GDM1 (cell line): ENCODE measurements around the gene GADL1.

ENCODE experiments used
- DNase-seq: peaks from one replicate; lab custom pipeline; 2025; lab: John Stamatoyannopoulos, UW

The GADL1 gene

GRCh38 chr3:30875505-30875904 lies 19.0 kb downstream of the GADL1 start:
- no peak for DNase-seq

DNA sequence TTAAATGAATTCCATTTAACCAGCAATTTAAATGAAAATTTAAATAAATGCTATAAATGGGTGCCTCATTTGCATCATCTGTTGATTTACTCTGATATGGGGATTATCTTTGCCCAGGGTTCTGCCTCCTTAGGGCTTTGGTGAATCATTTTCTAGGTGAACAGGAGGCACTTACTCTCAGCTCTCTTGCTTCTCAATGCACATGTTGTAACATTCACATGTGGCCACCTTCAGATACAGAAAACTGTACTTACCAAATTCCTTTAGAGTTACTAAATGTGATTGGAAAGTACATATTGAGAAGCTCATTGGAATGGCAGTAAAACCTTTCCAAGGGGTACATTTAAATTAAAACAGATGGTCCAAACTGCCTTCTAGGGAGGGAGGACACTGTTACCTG lies 20.8 kb downstream of the GADL1 start:
- DNase-seq = no peak

DNA sequence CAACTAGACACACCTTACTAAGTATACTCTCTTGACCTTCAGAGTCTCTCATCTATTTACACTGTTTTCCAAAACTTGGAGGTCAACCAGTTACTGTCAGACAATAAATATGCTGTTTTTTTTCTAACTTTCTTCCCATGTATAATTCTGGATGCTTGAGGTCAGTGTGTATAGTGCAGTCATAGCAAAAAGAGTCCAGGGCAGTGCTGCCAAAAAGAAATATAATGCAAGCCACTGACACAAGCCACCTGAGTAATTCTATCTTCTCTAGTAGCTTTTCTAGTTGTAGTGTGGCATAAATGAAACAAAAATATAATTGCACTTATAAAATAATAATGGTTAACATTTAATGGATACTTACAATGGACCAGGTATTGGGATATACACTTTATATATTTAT lies 21.6 kb downstream of the GADL1 start:
- no peak for DNase-seq

DNA sequence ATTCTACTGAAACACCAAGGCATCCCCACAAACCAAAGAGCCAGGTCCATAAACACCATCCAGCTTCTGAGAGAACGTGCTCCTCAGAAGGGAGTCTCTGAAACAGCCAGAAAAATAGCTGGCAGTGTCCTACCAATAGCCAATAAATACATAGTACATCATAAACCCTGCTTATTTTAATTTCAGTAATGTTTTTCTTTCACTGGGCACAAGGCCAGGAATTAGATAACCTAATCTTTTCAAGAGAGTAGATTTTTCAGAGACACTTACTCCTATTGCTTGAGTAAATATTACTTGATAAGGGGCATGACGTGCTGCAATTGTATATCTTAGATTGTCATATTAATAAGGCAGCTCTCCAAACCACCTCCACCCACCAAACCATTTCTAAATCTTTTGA lies 22.7 kb downstream of the GADL1 start:
- no peak for DNase-seq

- DNase-seq = no peak
Measured at GRCh38 chr3:30864836-30865235, 29.6 kb downstream of the GADL1 start.

DNA sequence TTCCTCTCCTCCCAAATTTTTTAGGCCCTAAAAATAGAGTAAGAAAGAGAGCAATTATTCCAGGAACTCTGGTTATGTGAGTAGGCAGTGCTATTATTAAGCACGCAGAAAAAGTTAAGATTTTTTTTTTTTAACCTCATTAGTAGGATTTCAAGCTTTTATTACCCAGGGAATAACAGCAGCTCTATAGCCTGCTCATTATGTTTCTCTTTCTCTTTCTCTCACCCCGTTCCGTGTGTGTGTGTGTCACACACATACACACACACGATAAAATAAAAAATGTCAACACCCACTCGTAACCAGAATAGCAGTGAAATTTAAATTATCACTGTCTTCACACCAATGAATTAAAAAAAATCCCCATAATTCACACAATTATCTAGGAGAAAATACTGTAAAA lies 30.3 kb downstream of the GADL1 start:
- DNase-seq = no peak

DNA sequence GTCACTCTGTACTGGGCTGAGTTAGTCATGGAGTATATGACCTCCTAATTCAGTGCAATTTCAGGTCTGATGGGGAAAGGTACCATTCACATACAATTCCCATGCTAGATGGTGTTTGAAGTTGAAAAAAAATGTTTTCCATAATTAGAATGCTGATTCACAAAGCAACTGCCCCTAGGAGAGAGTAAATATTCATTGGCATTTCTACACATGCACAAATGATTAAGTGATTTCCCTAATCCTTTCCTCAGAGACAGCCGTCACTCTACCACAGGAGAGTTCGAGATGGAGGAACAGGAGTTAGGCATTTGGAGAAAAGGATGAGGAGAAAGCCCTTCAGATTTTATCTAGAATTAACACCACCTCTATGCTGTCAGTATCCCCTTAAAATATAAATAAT lies 32.5 kb downstream of the GADL1 start:
- DNase-seq = no peak

- DNase-seq = no peak
Measured at GRCh38 chr3:30858894-30859389, 35.5 kb downstream of the GADL1 start.

- DNase-seq = no peak
Measured at GRCh38 chr3:30855400-30856292, 38.8 kb downstream of the GADL1 start.

- no peak for DNase-seq
Measured at GRCh38 chr3:30852833-30853232, 41.6 kb downstream of the GADL1 start.

GRCh38 chr3:30848087-30848779 lies 46.2 kb downstream of the GADL1 start:
- no peak for DNase-seq

- no peak for DNase-seq
Measured at GRCh38 chr3:30847592-30847991, 46.9 kb downstream of the GADL1 start.

DNA sequence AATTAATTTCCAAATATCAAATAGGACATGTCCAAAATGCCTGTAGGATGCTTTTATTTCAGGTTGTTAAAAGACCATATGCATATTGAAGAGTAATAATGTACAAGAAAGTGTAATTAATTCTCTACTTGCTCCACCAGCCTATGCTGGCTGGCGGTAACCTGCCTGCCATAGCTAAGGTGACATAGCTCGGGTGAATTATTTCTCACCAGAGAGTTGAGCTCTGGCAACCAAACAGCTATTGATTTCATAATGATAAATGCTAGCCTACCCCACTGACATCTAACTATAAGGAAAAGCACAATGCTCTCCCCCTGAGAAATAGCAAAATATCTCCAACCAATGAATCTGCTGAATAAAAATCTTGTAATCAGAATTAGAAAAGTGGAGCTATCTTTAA lies 48.9 kb downstream of the GADL1 start:
- no peak for DNase-seq

GRCh38 chr3:30843877-30844276 lies 50.6 kb downstream of the GADL1 start:
- DNase-seq = no peak

- DNase-seq = no peak
Measured at GRCh38 chr3:30836141-30836540, 58.3 kb downstream of the GADL1 start.

GRCh38 chr3:30835667-30836066 lies 58.8 kb downstream of the GADL1 start:
- DNase-seq = no peak

GRCh38 chr3:30832961-30833575 lies 61.4 kb downstream of the GADL1 start:
- DNase-seq = no peak

DNA sequence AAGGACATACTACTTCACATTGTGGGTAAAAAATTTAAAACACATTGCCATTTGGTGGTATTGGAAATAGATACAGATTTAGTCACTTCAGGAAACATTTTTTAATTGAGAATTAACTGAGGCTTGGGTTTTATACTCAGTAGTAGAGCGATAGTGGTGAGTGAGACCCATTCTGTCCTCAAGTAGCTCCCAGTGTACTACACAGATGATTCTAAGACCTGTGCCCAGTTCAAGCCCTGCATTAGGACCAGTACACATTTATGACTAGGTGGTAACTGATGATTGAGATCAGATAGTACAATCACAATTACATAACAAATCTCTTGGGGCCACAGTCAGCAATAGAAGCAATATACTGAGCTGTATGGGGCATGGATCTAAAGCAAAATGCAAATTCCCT lies 67.4 kb downstream of the GADL1 start:
- DNase-seq = no peak

GRCh38 chr3:30826531-30826942 lies 67.9 kb downstream of the GADL1 start:
- no peak for DNase-seq

- DNase-seq = no peak
Measured at GRCh38 chr3:30819067-30819798, 75.2 kb downstream of the GADL1 start.

GRCh38 chr3:30813734-30814133 lies 80.7 kb downstream of the GADL1 start:
- DNase-seq = no peak

DNA sequence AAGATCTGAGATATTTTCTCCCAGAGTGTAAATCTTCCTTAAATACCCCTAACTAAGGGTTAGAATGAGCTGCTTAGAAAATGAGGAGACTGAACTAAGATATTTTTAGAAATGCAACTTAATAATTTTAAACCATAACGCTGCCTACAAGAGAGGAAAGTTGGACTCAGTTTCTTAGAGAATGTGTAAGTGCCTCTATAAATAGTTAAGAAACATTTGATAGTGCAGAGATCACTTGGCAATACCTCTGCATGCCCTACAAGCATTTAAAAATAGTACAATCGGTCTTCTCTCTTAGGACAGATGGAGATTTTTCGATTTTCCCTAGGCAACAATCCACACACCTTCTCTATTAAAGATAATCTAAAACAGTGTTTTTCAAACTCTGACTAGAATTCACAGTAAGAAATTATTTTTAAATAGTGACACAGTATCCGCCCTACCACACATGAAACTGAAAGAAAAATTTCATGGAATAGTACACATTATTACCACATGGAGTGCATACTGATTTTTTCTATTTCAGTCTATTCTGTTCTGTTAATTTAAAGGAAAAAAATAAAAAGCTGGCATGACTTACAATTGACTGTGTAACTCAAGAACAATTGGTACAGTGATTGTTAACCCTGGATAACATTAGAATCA lies 83.2 kb downstream of the GADL1 start:
- no peak for DNase-seq
